ENCODE measurements around the gene PLN. TPM values are rescaled to one million over a fixed set of nuclear protein-coding genes. Genes with fewer than 3 reads are reported as not detected.

PLN gene
- 4.9 and 17.5 TPM in 2 replicates for total RNA-seq

GRCh38 chr6:118548136-118548535, at the start of gene PLN:
Gene PLN, plus strand, starts transcription at chr6:118548296. Its CDS starts 10,626 bp downstream, at chr6:118558922.

Other genes starting within 250 kb of the PLN start
- 17.0 and 17.2 TPM in 2 replicates for gene CEP85L, start 103.3 kb downstream of the PLN start, total RNA-seq